ENCODE measurements around the gene MYO16. TPM values are rescaled to one million over a fixed set of nuclear protein-coding genes. Genes with fewer than 3 reads are reported as not detected.
"Not testable (repeated sequence)": the region's sequence is repeated elsewhere in the genome, so short reads cannot be mapped to it uniquely, and the experiment has no call there.

MYO16 gene
- total RNA-seq, 1 donor from 2014 or later, result not detected

GRCh38 chr13:108974686-108975085 is 345.3 kb downstream of the MYO16 start:
- no peak for DNase-seq (ENCODE audit: low read depth in 2 of 2)

- peak in 1 of 2 donors; percentile 75 for DNase-seq (ENCODE audit: low read depth in 2 of 2)
Measured at GRCh38 chr13:108980237-108980636, 350.8 kb downstream of the MYO16 start.

- no peak for DNase-seq (ENCODE audit: low read depth in 2 of 2)
Measured at GRCh38 chr13:108981407-108981806, 352.0 kb downstream of the MYO16 start.

- DNase-seq (ENCODE audit: low read depth in 2 of 2), result no peak
Measured at GRCh38 chr13:108983273-108983672, 353.9 kb downstream of the MYO16 start.

GRCh38 chr13:108984251-108984920 is 355.0 kb downstream of the MYO16 start:
- DNase-seq (ENCODE audit: low read depth in 2 of 2), result no peak

- DNase-seq (ENCODE audit: low read depth in 2 of 2), result no peak
Measured at GRCh38 chr13:108985166-108985565, 355.8 kb downstream of the MYO16 start.

GRCh38 chr13:108987517-108987916 is 358.1 kb downstream of the MYO16 start:
- no peak for DNase-seq (ENCODE audit: low read depth in 2 of 2)

GRCh38 chr13:108987944-108988343 is 358.5 kb downstream of the MYO16 start:
- no peak for DNase-seq (ENCODE audit: low read depth in 2 of 2)

GRCh38 chr13:108991416-108991815 is 362.0 kb downstream of the MYO16 start:
- not testable (repeated sequence) for DNase-seq (ENCODE audit: low read depth in 2 of 2)

- no peak for DNase-seq (ENCODE audit: low read depth in 2 of 2)
Measured at GRCh38 chr13:108993346-108993745, 363.9 kb downstream of the MYO16 start.

GRCh38 chr13:108996430-108996829 is 367.0 kb downstream of the MYO16 start:
- no peak for DNase-seq (ENCODE audit: low read depth in 2 of 2)

GRCh38 chr13:109000207-109000606 is 370.8 kb downstream of the MYO16 start:
- no peak for DNase-seq (ENCODE audit: low read depth in 2 of 2)

- no peak for DNase-seq (ENCODE audit: low read depth in 2 of 2)
Measured at GRCh38 chr13:109002934-109003333, 373.5 kb downstream of the MYO16 start.

- no peak for DNase-seq (ENCODE audit: low read depth in 2 of 2)
Measured at GRCh38 chr13:109007946-109008345, 378.5 kb downstream of the MYO16 start.

GRCh38 chr13:109009756-109010155 is 380.3 kb downstream of the MYO16 start:
- no peak for DNase-seq (ENCODE audit: low read depth in 2 of 2)

- no peak for DNase-seq (ENCODE audit: low read depth in 2 of 2)
Measured at GRCh38 chr13:109010912-109011311, 381.5 kb downstream of the MYO16 start.

GRCh38 chr13:109012115-109012514 is 382.7 kb downstream of the MYO16 start:
- DNase-seq (ENCODE audit: low read depth in 2 of 2), result no peak

- no peak for DNase-seq (ENCODE audit: low read depth in 2 of 2)
Measured at GRCh38 chr13:109021558-109021957, 392.1 kb downstream of the MYO16 start.

- no peak for DNase-seq (ENCODE audit: low read depth in 2 of 2)
Measured at GRCh38 chr13:109024611-109025010, 395.2 kb downstream of the MYO16 start.

GRCh38 chr13:109026266-109026665 is 396.9 kb downstream of the MYO16 start:
- DNase-seq (ENCODE audit: low read depth in 2 of 2), result no peak

GRCh38 chr13:109028624-109029023 is 399.2 kb downstream of the MYO16 start:
- no peak for DNase-seq (ENCODE audit: low read depth in 2 of 2)

- no peak for DNase-seq (ENCODE audit: low read depth in 2 of 2)
Measured at GRCh38 chr13:109033090-109033489, 403.7 kb downstream of the MYO16 start.

GRCh38 chr13:109036078-109036780 is 406.8 kb downstream of the MYO16 start:
- DNase-seq (ENCODE audit: low read depth in 2 of 2), result no peak

Data from dermis microvascular lymphatic vessel endothelial cell (primary cell).